ENCODE data around the gene PNPT1. TPM values are rescaled to one million over a fixed set of nuclear protein-coding genes. Genes with fewer than 3 reads are reported as not detected.

The PNPT1 gene
- polyA plus RNA-seq, 2 of the 4 experiments (the other 2 are of a cell fraction): 49.6 to 65.9 TPM

DNA sequence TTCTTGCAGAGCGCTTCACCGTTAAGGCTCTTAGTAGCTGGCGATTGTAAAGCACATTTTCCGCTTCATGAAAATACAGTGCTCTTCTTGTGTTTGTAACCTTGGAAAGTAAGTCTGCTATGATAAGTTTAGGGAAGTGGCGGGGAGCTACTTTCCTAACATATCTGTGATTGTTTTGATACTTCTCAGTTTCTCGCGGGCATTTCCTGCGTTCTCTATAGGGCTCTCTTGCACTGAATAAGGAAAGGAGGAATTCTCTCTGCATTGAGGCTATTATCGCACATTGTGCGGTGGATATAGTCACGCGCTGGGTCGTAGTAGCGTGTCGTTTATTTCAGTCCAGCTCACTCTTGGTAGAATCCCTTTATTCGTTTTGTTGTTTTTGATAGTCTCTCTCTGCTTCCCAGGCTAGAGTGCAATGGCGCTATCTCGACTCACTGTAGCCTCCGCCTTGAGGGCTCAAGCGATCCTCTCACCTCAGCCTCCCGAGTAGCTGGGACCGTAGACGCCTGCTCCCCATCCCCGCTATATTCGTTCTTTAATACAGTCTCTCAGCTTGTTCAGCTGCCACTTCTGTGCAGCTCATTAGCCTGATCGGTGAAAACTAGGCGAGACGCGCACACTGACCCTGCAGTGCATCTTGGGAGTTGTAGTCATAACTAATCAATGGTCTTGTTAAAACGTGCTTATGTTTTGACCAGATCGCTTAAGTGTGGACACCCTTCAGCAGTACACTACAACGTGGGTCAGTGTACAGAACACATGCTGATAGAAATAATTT is 75.2 kb downstream of the PNPT1 start:
- ChIA-PET CTCF (interaction anchor here (0.6 to 1.2 kb wide), 3 partner anchors 11 to 597 kb away, joined by 3 to 7 read pairs (median 3); no protein-coding TSS in a partner anchor), POLR2A (interaction anchor here (0.7 to 1.4 kb wide), 4 partner anchors 8 to 37 kb away, joined by 3 to 9 read pairs (median 4); no protein-coding TSS in a partner anchor)
- Histone ChIP-seq H3K4me2 (peak overlapping the region; percentile 92), H3K27ac (peak overlapping the region; percentile 78 to 87), H3K9me3 (no peaks in the 10 kb centered on the region), H3K4me1 (peaks cover 25% of the 10 kb centered on the region), H3K4me3 (peak overlapping the region; percentile 69)
- FAIRE-seq: peak; percentile 7
- WGBS (ENCODE audit: missing lambda C conversion rate): under 1% methylated on average over 32 of the region's 32 CpGs
- DNase-seq (ENCODE audit: low read depth in 1 of 2, low spot score in 1 of 2): peak; percentile 69 to 81
- ATAC-seq: peak; percentile 57 to 62
- TF ChIP-seq ZNF302 (CRISPR knock-in tag; IDR thresholded peaks at IDR 0.05): no peak
- TF ChIP-seq GATA3 (IDR thresholded peaks at IDR 0.05; ENCODE audit: borderline replicate concordance): 0 out of 2 replicates have a peak, but pooled peaks have one; percentile 32
- no peak for TF ChIP-seq EP300 (IDR thresholded peaks at IDR 0.05)
- no peak for TF ChIP-seq CBX2 (IDR thresholded peaks at IDR 0.05; ENCODE audit: borderline replicate concordance, low read depth)
- TF ChIP-seq, protein P1, sequence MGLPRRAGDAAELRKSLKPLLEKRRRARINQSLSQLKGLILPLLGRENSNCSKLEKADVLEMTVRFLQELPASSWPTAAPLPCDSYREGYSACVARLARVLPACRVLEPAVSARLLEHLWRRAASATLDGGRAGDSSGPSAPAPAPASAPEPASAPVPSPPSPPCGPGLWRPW (IDR thresholded peaks at IDR 0.05): no peak
- no peak for TF ChIP-seq KDM1A (IDR thresholded peaks at IDR 0.05; ENCODE audit: low read depth)
- TF ChIP-seq, protein P2, sequence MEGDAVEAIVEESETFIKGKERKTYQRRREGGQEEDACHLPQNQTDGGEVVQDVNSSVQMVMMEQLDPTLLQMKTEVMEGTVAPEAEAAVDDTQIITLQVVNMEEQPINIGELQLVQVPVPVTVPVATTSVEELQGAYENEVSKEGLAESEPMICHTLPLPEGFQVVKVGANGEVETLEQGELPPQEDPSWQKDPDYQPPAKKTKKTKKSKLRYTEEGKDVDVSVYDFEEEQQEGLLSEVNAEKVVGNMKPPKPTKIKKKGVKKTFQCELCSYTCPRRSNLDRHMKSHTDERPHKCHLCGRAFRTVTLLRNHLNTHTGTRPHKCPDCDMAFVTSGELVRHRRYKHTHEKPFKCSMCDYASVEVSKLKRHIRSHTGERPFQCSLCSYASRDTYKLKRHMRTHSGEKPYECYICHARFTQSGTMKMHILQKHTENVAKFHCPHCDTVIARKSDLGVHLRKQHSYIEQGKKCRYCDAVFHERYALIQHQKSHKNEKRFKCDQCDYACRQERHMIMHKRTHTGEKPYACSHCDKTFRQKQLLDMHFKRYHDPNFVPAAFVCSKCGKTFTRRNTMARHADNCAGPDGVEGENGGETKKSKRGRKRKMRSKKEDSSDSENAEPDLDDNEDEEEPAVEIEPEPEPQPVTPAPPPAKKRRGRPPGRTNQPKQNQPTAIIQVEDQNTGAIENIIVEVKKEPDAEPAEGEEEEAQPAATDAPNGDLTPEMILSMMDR (IDR thresholded peaks at IDR 0.05): no peak
- TF ChIP-seq, protein P3, sequence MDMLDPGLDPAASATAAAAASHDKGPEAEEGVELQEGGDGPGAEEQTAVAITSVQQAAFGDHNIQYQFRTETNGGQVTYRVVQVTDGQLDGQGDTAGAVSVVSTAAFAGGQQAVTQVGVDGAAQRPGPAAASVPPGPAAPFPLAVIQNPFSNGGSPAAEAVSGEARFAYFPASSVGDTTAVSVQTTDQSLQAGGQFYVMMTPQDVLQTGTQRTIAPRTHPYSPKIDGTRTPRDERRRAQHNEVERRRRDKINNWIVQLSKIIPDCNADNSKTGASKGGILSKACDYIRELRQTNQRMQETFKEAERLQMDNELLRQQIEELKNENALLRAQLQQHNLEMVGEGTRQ (IDR thresholded peaks at IDR 0.05): no peak
- no peak for TF ChIP-seq NR3C1 (IDR thresholded peaks at IDR 0.05)
- no peak for TF ChIP-seq NPAS2 (CRISPR knock-in tag; IDR thresholded peaks at IDR 0.05; ENCODE audit: borderline replicate concordance)
- peak; percentile 25; the same call in 1 of the 2 replicates for TF ChIP-seq POLR2A (IDR thresholded peaks at IDR 0.05; ENCODE audit: low read length)
- no peak for TF ChIP-seq HOXB13 (CRISPR knock-in tag; IDR thresholded peaks at IDR 0.05; ENCODE audit: low read depth)
- no peak for TF ChIP-seq RFX5 (IDR thresholded peaks at IDR 0.05)
- TF ChIP-seq NFE2L2 (conservative IDR thresholded peaks at IDR 0.05; ENCODE audit: low read length): no peak
- no peak for TF ChIP-seq RAD21 (conservative IDR thresholded peaks at IDR 0.05 in 1 of 2, IDR thresholded peaks at IDR 0.05 in 1 of 2)
- TF ChIP-seq ZSCAN20 (CRISPR knock-in tag; IDR thresholded peaks at IDR 0.05): no peak
- TF ChIP-seq, protein P4, sequence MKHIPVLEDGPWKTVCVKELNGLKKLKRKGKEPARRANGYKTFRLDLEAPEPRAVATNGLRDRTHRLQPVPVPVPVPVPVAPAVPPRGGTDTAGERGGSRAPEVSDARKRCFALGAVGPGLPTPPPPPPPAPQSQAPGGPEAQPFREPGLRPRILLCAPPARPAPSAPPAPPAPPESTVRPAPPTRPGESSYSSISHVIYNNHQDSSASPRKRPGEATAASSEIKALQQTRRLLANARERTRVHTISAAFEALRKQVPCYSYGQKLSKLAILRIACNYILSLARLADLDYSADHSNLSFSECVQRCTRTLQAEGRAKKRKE (CRISPR knock-in tag; IDR thresholded peaks at IDR 0.05; ENCODE audit: low read depth): no peak
- TF ChIP-seq HOXA7 (CRISPR knock-in tag; IDR thresholded peaks at IDR 0.05): no peak
- TF ChIP-seq MYC (IDR thresholded peaks at IDR 0.05; ENCODE audit: borderline replicate concordance, low read length): no peak
- no peak for TF ChIP-seq RCOR1 (IDR thresholded peaks at IDR 0.05; ENCODE audit: low read depth, low read length)
- TF ChIP-seq MAZ (IDR thresholded peaks at IDR 0.05; ENCODE audit: borderline replicate concordance, low read depth, low read length): no peak
- TF ChIP-seq, protein P5, sequence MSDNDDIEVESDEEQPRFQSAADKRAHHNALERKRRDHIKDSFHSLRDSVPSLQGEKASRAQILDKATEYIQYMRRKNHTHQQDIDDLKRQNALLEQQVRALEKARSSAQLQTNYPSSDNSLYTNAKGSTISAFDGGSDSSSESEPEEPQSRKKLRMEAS (IDR thresholded peaks at IDR 0.05): peak; percentile 65
- TF ChIP-seq HOXB5 (CRISPR knock-in tag; IDR thresholded peaks at IDR 0.05): no peak
- no peak for TF ChIP-seq TFCP2L1 (CRISPR knock-in tag; IDR thresholded peaks at IDR 0.05)
- TF ChIP-seq CHD4 (IDR thresholded peaks at IDR 0.05; ENCODE audit: borderline replicate concordance): no peak
- peak; percentile 1; the same call in 1 of the 2 replicates for TF ChIP-seq KDM5A (IDR thresholded peaks at IDR 0.05)
- no peak for TF ChIP-seq TP53 (CRISPR knock-in tag; IDR thresholded peaks at IDR 0.05)
- TF ChIP-seq SREBF2 (IDR thresholded peaks at IDR 0.05): no peak
- TF ChIP-seq, protein P6, sequence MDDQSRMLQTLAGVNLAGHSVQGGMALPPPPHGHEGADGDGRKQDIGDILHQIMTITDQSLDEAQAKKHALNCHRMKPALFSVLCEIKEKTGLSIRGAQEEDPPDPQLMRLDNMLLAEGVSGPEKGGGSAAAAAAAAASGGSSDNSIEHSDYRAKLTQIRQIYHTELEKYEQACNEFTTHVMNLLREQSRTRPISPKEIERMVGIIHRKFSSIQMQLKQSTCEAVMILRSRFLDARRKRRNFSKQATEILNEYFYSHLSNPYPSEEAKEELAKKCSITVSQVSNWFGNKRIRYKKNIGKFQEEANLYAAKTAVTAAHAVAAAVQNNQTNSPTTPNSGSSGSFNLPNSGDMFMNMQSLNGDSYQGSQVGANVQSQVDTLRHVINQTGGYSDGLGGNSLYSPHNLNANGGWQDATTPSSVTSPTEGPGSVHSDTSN (IDR thresholded peaks at IDR 0.05): no peak
- TF ChIP-seq HDAC2 (IDR thresholded peaks at IDR 0.05): 0 out of 2 replicates have a peak, but pooled peaks have one; percentile 64
- TF ChIP-seq RARB (CRISPR knock-in tag; IDR thresholded peaks at IDR 0.05): no peak
- TF ChIP-seq JUNB (IDR thresholded peaks at IDR 0.05): no peak
- TF ChIP-seq ESRRA (IDR thresholded peaks at IDR 0.05; ENCODE audit: borderline replicate concordance, low read length): no peak
- no peak for TF ChIP-seq RNF2 (IDR thresholded peaks at IDR 0.05; ENCODE audit: borderline replicate concordance, low read depth)
- TF ChIP-seq ZFP36 (IDR thresholded peaks at IDR 0.05; ENCODE audit: borderline replicate concordance, partially characterized antibody): peak; percentile 11
- TF ChIP-seq EHF (CRISPR knock-in tag; IDR thresholded peaks at IDR 0.05): no peak

All from A549 (cell line).